GM21423 (cell line): ENCODE measurements around the gene ATP1B3.
"Not testable (repeated sequence)": the region's sequence is repeated elsewhere in the genome, so short reads cannot be mapped to it uniquely, and the experiment has no call there.

Source experiments
- ATAC-seq: cut with Tn5 transposase; IDR thresholded peaks from one replicate; pipeline ENCODE4 v1.9.1; 2021; ENCODE audit warnings: mild to moderate bottlenecking, moderate library complexity; ENCODE audit not compliant: unreplicated experiment

ATP1B3 gene

DNA sequence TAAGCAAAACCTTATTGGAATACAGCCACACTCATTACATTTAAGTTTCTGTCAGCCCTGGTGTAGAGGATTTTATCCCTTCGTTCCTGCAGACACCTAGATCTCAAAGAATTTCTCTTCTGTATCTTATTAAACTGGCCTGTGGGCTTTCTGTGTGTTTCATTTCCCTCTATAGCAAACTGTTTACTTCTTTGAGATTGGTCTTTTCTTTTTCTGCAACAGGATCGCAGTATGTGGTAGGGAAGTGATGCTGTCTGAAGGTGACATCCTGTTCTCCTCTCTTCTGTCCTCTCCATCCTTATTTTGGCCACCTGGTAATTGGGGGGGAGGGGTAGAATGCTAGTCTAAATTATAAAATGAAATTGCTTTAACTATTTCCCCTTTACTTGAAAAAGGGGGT is 25.5 kb downstream of the ATP1B3 start:
- no peak for ATAC-seq

DNA sequence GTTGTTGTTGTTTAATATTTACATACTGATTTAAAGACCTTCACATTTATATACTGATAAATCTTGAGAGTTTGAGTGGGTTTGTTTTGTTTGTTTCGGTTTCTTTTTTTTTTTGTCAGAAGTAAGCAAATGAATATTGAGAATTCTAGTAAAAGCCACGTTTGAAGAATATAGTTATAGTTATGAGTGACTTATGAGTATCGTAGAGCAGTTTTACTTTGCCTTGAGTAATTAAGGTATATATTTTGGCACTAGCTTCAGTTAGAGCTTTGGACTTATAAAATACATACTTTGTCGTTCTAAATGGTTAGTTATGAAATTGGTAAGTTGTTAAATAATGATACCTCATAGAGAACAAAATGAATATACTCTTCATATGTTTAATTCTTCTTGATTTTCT is 27.8 kb downstream of the ATP1B3 start:
- ATAC-seq, result no peak

DNA sequence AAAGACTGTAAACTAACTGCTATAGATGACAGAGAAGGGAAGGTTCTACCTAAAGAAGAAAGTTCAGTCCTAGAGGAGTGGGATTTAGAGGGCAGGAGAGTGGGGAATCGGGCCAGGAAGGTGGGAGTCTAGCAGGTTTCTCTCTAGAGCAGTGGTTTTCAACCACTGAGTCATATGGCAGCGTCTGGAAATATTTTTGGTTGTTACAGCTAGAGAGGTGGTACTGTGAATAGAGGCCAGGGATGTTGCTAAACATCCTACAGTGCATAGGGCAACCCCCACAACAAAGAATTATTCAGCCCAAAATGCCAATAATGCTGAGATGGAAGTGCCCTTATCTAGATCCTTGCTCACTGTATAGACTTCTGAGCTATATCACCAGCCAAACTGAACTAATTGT is 28.7 kb downstream of the ATP1B3 start:
- ATAC-seq, result no peak

DNA sequence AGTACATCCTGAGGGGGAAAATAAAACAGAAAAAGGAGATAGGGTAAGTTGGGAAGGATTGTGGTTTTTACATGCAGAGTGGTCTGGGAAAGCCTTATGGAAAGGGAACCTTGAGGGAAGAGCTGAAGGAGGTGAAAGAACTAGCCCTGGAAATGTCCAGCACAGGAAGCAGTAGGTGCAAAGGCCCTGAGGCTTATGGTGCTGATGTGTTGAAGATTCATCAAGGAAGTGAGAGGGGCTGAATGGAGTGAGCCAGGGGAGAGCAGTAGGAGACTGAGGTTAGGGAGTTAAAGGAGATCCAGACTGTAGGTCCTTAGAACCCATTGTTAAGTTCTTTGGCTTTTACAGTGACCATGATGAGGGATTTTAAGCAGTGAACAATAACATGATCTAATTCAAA is 33.0 kb downstream of the ATP1B3 start:
- ATAC-seq, result no peak

DNA sequence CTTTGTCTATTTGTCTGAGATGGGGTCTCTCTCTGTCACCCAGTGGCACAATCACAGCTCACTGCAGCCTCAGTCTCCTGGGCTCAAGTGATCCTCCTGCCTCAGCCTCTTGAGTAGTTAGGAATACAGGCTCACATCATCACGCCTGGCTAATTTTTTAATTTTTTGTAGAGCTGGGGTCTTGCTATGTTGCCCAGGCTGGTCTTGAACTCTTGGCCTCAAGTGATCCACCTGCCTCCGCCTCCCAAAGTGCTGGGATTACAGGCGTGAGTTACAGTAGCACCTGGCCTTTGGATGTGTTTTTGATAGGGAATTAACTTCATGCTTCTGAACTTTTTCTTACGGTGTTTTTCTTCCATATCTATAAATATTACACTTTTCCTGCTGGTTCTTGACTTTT is 33.5 kb downstream of the ATP1B3 start:
- ATAC-seq, result not testable (repeated sequence)

DNA sequence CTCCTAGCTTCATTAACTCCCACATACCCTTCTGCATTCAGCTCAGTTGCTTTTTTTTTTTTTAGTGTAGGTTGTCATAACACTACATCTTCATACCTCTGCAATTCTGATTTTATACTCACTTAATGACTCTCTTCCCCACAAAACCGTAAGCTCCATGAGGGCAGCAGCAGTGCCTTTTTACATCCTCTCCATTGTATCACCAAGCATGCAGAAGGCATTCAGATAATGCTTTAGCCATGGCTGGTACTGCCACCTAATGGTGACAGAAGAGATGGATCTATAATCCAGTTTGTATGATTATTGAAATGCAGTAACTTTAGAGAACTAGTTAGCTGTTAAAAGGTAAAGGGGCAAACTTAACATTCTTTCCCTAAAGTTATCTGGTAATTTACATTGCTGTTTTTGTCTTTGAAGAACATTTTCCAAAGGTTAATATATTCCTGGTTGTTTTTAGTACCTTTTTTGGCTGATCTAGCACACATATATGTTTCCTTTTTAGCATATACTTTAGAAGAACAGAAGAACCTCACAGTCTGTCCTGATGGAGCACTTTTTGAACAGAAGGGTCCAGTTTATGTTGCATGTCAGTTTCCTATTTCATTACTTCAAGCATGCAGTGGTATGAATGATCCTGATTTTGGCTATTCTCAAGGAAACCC is 36.8 kb downstream of the ATP1B3 start:
- no peak for ATAC-seq

DNA sequence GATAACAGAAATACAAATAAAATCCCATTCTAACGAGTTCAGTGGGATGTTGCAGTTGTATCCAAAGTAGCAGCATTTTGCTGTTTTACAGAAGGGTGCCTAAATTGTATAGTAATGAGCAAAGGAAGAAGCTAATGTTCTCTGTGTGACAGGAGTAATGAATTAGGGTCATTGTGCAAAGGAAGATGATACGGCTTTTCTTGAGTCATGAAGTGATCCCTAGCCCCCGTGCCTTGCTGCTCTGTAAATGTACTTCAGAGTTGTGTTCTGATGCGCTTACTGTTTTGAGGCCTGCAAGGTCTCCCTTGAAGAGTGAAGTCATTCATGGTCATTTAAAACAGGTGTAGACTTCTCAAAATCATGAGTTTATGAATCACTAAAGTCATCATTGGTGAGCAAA is 37.9 kb downstream of the ATP1B3 start:
- ATAC-seq, result no peak

DNA sequence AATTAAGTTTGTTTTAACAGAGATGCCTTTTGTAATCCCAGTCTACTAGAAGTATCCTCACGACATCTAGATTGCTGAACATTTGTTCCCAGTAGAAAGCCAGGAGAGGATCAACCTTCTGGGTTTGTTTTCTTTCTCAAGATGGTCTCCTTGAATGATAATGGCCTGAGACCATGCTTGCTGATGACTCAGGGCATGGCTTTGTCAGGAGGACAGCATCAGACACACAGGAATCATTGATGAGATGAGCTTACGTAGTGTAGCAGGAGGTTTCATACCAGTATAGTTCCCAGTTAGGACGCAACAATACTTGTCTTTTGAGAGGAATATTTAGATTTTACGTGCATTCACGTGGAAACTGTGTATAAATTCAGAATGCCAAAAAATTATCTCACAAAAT is 38.6 kb downstream of the ATP1B3 start:
- ATAC-seq, result no peak

DNA sequence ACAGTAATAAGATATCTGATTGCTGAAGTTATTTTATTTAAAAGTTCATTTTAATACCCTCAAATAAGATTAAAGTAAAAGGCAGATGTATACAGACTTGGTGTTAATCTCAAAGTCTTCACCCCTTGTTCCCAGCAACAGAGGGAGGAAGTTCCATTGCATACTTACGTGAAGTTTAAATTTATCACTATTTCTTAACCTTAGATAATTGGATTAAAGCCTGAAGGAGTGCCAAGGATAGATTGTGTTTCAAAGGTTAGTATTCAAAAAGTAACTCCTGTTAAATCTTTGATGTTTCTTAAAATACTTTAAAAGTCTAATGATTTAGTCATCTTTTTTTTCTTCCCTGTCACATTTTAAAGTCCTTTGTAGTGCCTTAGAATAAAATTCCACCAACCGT is 39.3 kb downstream of the ATP1B3 start:
- no peak for ATAC-seq

DNA sequence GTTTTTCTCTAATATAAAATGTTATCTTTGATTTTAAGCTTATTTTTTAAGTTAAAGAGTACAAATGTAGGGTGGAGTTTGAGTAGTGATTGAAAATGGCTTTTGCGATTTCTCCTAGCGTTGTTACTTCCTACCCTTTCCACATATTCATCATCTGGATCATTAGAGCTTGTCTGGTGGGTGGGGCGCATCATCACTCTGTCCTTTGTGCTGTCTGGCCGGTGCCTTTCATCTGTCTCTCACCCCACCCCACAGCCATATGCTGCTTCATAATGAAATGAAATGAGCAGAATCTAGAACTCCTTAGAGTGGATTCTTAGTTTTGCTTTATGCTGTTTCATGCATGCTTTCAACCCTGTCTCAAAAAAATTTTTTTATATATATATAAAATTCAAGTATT is 44.3 kb downstream of the ATP1B3 start:
- ATAC-seq, result no peak

DNA sequence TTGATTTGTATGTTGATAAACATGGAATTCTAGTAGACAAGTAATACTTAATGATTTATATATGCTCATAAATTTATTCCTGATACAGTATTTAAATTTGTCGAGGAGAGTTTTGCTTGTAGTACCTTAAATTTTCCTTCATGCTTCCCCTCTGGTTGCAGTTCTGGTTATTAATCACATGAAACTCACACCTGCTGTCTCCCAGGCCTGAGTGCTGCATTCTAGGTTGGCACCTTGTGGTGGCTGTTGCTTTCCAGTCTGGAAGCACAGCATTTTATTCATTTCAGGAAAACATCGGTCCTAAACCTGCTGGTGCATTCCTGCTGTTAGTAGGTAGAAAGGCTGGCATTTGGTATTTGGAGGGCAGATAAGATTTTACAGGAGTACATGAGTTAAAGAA is 44.9 kb downstream of the ATP1B3 start:
- no peak for ATAC-seq

DNA sequence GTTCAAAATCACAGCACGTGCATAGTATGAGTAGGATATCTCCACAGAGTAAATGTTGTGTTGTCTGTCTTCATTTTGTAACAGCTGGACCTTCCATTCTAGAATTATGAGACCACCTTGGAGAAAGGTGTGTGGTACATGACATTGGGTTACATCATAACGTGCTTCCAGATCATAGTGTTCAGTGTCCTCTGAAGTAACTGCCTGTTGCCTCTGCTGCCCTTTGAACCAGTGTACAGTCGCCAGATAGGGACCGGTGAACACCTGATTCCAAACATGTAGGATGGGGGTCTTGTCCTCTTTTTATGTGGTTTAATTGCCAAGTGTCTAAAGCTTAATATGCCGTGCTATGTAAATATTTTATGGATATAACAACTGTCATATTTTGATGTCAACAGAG is 49.2 kb downstream of the ATP1B3 start:
- not testable (repeated sequence) for ATAC-seq

DNA sequence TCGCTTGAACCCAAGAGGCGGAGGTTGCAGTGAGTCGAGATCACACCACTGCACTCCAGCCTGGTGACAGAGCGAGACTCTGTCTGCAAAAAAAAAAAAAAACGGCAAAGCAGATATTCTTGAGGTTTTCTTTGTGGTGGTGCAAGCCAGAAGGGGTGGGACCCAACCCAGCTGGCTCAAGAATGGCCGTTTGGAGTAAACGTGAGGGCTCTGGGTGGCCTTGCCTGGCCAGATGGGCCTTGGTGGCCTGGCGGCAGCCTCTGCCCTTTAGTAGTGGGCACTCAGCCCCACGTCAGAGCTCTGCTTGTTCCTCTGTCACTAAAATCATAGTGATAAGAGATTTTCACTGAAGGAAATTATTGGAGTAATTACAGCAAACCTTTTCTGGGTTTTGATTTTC is 50.5 kb downstream of the ATP1B3 start:
- ATAC-seq, result no peak

DNA sequence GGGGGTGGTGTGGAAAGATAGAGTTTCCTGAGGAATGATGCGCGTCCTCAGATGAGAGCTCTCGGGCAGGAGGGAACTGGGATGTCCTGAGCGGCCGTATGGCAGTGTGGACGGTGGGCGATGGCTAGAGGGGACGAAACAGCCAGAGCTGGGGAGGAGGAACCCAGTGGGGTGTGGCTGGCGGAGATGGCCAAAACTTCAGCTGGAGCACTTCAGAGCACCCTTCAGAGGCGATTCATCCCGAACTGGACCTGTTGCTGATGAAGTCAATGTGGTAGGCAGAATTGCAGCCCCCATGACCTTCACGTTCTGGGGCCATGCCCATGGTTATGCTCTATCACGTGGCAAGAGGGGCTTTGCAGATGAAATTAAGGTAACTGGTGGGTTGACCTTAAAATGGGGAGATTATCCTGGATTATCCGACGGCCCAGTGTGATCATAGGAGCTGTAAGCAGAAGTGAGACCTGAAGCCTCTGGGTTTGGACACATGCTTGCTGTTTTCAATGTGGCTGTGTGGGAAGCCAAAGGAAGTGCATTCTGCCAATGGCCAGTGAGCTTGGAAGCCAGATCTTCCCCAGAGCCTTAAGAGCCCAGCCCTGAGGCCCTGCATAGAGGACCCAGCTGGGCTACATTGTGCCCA is 52.3 kb downstream of the ATP1B3 start:
- ATAC-seq, result no peak

DNA sequence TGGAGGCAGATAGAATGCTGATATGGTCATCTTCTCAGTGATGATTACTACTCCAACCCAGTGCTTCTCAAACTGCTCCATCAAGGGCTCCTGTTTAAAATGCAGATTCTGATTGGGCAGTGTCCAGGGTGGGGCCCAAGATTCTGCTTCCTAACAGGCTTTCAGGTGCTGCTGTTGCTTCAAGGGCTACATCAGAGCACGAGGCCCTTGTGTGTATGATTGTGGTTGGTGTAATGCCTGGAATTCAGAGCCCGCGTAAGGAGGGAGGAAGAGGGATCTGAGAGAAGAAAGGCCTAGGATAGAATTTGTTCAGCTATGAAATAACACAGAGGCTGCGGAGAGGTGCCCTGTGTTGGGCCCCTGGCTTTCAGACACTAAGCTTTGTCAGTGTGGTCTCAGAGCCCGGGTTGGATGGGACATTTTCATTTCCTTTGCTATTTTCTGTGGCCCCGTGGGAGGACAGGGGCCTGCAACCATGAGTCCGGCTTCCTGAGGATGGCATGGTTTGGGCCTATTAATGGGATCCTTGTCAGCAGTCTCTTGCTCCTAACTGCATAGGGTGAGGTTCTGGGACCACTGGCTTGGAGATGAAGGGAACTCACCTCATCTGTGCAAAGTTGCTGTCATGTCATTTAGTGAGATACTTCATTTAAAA is 53.0 kb downstream of the ATP1B3 start:
- no peak for ATAC-seq

DNA sequence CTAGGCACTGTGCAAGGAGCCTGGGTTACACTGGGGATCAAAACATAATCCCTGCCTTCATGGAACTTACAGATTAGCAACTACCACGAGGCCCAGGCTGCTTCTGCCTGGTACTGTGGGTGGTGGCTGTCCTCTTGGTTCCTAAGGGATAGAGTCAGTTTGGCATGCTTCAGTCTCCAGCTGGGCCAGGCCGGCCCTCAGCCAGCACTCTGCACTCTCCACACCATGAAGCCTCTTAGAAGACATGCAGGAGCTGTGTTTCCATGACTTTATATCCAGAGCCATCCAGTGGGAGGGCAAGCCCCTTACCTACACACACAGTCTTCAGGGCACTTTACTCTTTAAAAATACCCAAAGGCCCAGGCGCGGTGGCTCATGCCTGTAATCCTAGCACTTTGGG is 54.4 kb downstream of the ATP1B3 start:
- ATAC-seq, result no peak

DNA sequence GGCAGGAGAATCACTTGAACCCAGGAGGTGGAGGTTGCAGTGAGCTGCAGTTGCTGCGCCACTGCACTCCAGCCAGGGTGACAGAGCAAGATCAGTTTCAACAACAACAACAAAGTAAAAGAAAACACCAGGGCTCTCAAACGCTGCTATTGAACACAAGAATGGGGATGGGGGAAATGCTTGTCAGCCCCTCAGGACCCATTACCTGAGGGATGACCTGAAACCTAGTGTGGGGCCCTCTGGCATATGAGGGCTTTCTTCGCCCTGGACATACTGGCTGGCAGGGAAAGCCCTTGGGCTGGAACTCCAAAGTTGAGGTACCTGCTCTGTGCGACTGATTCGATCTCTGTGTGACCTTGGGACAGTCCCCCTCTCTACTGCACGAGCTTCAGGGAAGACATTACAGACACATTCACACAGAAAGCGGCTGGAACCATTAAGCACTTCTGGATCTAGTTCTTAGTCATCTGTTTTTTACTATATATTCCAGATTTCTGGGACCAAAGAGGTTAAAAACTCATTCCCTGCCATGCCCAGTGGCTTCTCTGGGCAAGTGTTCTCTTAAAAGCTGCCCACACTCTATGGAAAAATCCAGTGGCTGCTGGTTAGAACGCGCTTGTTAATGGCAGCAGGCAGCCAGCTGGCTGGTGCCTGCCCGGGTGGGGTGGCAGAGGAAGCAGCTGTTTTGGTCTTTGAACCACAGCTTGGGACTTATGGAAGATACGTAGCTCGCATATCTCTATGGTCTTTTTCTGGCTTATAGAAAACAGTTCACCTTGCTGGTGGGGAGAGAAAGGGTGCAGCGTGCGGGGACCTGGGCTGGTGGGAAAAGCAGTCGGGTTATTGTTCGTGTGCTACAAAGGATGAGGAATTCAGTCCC is 57.2 kb downstream of the ATP1B3 start:
- no peak for ATAC-seq

DNA sequence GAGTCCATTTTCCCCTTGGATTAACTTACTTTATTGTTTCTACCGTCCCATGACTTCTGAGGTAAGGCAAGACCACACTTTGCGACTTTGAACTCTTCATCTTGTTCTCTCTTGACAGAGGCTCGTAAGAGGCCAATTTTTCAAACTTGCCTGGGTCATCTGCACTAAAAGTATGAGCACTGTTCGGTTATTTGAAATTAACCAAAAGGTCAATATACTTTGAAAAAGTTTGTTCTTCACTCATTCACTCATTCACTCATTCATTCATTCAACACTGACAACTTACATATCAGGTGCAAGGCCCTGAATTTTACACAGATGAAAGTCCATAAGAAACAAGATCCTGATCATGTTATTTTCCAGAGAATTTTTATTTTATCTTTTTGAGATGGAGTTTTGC is 57.9 kb downstream of the ATP1B3 start:
- no peak for ATAC-seq

DNA sequence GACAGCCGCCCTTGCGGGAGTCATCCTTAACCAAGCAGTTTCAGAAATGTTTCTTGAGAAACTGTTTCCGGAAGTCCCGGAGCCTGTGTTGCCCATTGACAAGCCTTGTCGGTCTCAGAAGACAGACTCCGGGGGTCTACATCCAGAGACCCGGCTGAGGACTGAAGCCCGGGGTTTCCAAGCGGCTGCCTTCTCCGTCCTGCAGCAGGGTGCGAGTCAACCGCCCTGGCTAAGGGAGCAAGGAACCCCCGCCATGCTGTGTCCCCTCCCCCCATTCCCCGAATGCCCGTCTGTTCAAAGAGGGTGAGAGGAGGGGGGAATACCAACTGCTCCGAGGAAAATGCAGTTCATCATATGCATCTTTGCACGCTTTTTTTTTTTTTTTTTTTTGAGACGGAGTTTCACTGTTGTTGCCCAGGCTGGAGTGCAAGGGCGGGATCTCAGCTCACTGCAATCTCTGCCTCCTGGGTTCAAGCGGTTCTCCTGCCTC is 61.6 kb downstream of the ATP1B3 start:
- no peak for ATAC-seq

DNA sequence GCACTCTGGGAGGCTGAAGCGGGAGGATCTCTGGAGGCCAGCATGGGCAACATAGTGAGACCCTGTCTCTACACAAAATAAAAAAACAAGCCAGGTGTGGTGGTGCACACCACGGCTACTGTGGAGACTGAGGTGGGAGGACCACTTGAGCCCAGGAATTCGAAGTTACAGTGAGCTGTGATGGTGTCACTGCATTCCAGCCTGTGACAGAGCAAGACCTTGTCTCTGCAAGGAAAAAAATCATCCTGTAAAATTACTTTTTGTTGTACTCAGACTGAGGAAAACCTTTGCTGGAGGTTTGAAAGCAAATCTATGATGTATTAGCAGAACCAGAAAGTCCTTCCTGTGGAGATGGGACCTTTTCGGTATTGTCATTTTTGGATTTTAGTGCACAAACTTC is 63.3 kb downstream of the ATP1B3 start:
- ATAC-seq, result no peak

DNA sequence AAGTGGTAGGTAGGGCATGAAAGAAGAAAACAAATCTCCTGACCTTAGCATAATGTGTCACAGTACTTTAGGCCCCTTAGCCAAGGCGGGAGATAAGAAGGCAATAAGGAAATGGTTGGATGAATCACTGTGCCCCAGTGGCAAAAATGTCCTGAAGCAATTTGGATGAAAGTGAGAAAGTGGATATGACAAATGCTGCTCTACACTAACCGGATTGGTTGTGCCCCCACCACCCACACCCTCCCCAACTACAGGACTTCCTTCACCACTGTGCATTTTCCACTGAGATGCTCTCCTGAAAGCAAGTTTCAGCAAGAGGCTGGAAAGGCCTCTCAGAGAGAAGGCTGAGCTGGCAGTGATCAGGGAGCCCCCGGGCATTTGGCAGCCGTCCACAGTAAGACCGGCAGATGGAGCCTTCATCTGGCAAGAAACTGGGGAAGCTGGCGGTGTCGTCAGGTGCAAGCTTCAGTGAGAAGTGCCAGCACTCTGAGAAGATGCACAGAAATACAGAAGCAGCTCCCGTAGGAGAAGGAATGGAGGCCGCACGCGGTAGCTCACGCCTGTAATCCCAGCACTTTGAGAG is 63.8 kb downstream of the ATP1B3 start:
- ATAC-seq, result no peak
